Astrocyte (in vitro differentiated cells and primary cell): Measurements from ENCODE around the gene DLG1. TPM values are rescaled to one million over a fixed set of nuclear protein-coding genes. Genes with fewer than 3 reads are reported as not detected.

Experiments
- DNase-seq: peaks from one replicate; pipeline ENCODE4 v3.0.0-alpha.2; 2010; ENCODE audit warnings: low read depth
- FAIRE-seq: peaks from 2 replicates; lab custom pipeline; 2011; peaks lifted over from hg19 to GRCh38; lab: Jason Lieb, UNC
- H2AFZ ChIP-seq: 2 replicates; pipeline ENCODE4 v1.6.0; 2012; ENCODE audit warnings: low read depth, low read length, inconsistent platforms
- H3K27ac ChIP-seq: 2 replicates; pipeline ENCODE4 v1.5.1; 2011; ENCODE audit warnings: low read depth, low read length, inconsistent platforms
- H3K27me3 ChIP-seq: 2 replicates; pipeline ENCODE4 v1.6.0; 2011; ENCODE audit warnings: low read length, inconsistent platforms; ENCODE audit not compliant: insufficient read depth
- H3K36me3 ChIP-seq: 2 replicates; pipeline ENCODE4 v1.5.1; 2011; ENCODE audit warnings: low read length, inconsistent platforms; ENCODE audit not compliant: insufficient read depth
- H3K4me1 ChIP-seq: 2 replicates; pipeline ENCODE4 v1.5.1; 2011; ENCODE audit warnings: low read length, inconsistent platforms; ENCODE audit not compliant: insufficient read depth
- H3K4me2 ChIP-seq: 2 replicates; pipeline ENCODE4 v1.6.0; 2012; ENCODE audit warnings: low read length, inconsistent platforms
- H3K4me3 ChIP-seq: 2 replicates; pipeline ENCODE4 v1.5.1; 2011; ENCODE audit warnings: low read depth, mild to moderate bottlenecking, low read length, inconsistent platforms; ENCODE audit not compliant: insufficient read depth
- H3K79me2 ChIP-seq: 2 replicates; pipeline ENCODE4 v1.6.0; 2012; ENCODE audit warnings: mild to moderate bottlenecking, low read length, inconsistent platforms; ENCODE audit not compliant: insufficient read depth
- H3K9ac ChIP-seq: 2 replicates; pipeline ENCODE4 v1.6.0; 2012; ENCODE audit warnings: mild to moderate bottlenecking, low read length, inconsistent platforms
- H3K9me3 ChIP-seq: 2 replicates; pipeline ENCODE4 v1.5.1; 2012; ENCODE audit warnings: low read depth, mild to moderate bottlenecking, low read length, inconsistent platforms; ENCODE audit not compliant: insufficient read depth
- H4K20me1 ChIP-seq: 2 replicates; pipeline ENCODE4 v1.6.0; 2012; ENCODE audit warnings: low read length, inconsistent platforms; ENCODE audit not compliant: insufficient read depth
- H3K27ac Mint-ChIP-seq: one replicate; pipeline ENCODE4 v1.8.0; 2021; ENCODE audit warnings: mild to moderate bottlenecking, mixed read lengths; ENCODE audit not compliant: unreplicated experiment
- H3K27me3 Mint-ChIP-seq: one replicate; pipeline ENCODE4 v1.8.0; 2021; ENCODE audit warnings: low read depth, mixed read lengths; ENCODE audit not compliant: unreplicated experiment
- H3K36me3 Mint-ChIP-seq: one replicate; pipeline ENCODE4 v1.8.0; 2021; ENCODE audit warnings: low read depth, mixed read lengths; ENCODE audit not compliant: unreplicated experiment
- H3K4me1 Mint-ChIP-seq: one replicate; pipeline ENCODE4 v1.8.0; 2021; ENCODE audit warnings: low read depth, mixed read lengths; ENCODE audit not compliant: unreplicated experiment
- H3K4me3 Mint-ChIP-seq: one replicate; pipeline ENCODE4 v1.8.0; 2021; ENCODE audit warnings: mild to moderate bottlenecking, moderate library complexity, mixed read lengths; ENCODE audit not compliant: unreplicated experiment
- H3K9me3 Mint-ChIP-seq: one replicate; pipeline ENCODE4 v1.8.0; 2021; ENCODE audit warnings: mild to moderate bottlenecking, mixed read lengths; ENCODE audit not compliant: unreplicated experiment
- EZH2 ChIP-seq: IDR thresholded peaks from 2 replicates; pipeline ENCODE4 v1.6.1; 2012; ENCODE audit warnings: mild to moderate bottlenecking, low read length, inconsistent platforms; ENCODE audit not compliant: insufficient read depth
- total RNA-seq: library from RNA; stranded (reverse); gene quantifications from 2 replicates; pipeline ENCODE4 v1.2.1, GENCODE V29; 2021
- TF ChIP-seq, protein P1 (sequence below): IDR thresholded peaks from 2 replicates; pipeline ENCODE4 v1.5.1; 2011; ENCODE audit warnings: low read depth, mild to moderate bottlenecking, inconsistent platforms, low read length, moderate library complexity; ENCODE audit not compliant: insufficient read depth

The DLG1 gene
- total RNA-seq, 1 donor from 2014 or later: 210 TPM

DNA sequence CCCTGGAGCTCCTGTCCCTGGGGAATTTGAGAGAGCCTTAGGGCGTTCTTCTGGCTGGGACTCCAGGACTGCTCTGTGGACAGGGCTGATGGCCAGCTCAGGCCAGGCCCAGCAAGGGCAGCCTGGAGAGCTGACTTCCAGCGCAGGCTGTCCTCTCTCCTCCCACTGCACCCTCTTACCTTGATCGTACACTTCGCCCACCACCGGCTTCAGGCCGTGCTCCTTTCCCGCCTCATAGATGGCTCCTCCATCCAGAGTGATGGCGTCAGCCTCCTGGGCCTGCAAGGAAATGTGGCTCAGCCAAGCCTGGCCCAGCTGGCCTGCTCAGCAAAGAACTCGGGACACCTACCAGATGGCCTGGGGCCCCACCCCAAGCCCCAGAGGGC, 271.9 kb downstream of the DLG1 start:
- peaks cover 11% of the 10 kb centered on the region for H3K27me3 ChIP-seq
- H3K4me1 ChIP-seq: peaks cover 19% of the 10 kb centered on the region
- Mint-ChIP-seq H3K36me3 (peaks cover 9% of the 10 kb centered on the region), H3K27ac (no peak overlapping the region), H3K9me3 (no peaks in the 10 kb centered on the region), H3K4me1 (peaks cover 9% of the 10 kb centered on the region), H3K27me3 (peaks cover 29% of the 10 kb centered on the region), H3K4me3 (no peak overlapping the region)
- H3K4me3 ChIP-seq: no peak overlapping the region
- H3K4me2 ChIP-seq: no peak overlapping the region
- H3K9ac ChIP-seq: no peak overlapping the region
- TF ChIP-seq, protein P1, sequence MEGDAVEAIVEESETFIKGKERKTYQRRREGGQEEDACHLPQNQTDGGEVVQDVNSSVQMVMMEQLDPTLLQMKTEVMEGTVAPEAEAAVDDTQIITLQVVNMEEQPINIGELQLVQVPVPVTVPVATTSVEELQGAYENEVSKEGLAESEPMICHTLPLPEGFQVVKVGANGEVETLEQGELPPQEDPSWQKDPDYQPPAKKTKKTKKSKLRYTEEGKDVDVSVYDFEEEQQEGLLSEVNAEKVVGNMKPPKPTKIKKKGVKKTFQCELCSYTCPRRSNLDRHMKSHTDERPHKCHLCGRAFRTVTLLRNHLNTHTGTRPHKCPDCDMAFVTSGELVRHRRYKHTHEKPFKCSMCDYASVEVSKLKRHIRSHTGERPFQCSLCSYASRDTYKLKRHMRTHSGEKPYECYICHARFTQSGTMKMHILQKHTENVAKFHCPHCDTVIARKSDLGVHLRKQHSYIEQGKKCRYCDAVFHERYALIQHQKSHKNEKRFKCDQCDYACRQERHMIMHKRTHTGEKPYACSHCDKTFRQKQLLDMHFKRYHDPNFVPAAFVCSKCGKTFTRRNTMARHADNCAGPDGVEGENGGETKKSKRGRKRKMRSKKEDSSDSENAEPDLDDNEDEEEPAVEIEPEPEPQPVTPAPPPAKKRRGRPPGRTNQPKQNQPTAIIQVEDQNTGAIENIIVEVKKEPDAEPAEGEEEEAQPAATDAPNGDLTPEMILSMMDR: no peak
- no peak for TF ChIP-seq EZH2
- H4K20me1 ChIP-seq: no peaks in the 10 kb centered on the region
- no peaks in the 10 kb centered on the region for H3K79me2 ChIP-seq
- no peak overlapping the region for H3K27ac ChIP-seq
- no peaks in the 10 kb centered on the region for H3K9me3 ChIP-seq
- H3K36me3 ChIP-seq: no peaks in the 10 kb centered on the region
- FAIRE-seq: no peak
- no peak overlapping the region for H2AFZ ChIP-seq
- DNase-seq: no peak

DNA sequence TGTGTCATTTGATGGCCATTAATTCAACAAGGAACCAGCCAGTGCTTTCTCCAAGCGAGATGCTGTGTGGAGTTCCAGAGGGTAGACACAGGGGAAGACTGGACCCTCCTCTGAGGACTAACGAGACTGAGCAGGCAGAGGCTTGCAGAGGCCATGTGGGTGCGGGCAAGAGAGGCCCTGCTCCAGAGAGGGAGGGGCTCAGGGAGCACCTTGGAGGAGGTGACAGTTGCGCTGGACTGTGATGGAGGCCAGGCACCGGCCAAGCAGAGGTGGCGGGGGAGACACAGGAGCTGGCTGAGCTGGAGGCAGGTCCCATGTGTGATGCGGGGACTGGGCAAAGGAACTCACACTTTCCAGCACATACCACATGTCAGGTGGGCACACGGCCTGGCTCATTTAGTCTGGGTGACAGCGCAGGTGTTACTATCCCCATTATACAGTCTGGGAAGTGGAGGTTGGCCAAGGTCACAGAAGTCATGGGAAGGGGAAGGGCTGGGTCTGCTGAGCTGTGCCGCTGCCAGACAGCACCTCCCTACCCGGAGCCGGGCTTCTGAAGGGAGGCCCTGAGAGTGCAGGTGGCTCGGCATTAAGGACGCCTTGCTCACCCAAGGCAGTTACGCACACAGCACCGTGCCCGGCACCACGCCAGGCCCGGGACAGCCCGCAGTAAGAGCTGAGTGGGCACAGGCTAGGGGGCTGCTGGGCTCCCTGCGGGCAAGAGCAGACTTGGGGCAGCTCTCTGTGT, 272.5 kb downstream of the DLG1 start:
- no peak for DNase-seq
- no peak overlapping the region for H3K27ac Mint-ChIP-seq
- H3K4me1 ChIP-seq: peaks cover 13% of the 10 kb centered on the region

More for the DNA sequence above, 272.5 kb downstream of the DLG1 start:
- Mint-ChIP-seq H3K4me3 (peak overlapping the region; percentile 64), H3K4me1 (peaks cover 3% of the 10 kb centered on the region), H3K9me3 (no peaks in the 10 kb centered on the region), H3K27me3 (peaks cover 29% of the 10 kb centered on the region), H3K36me3 (peaks cover 9% of the 10 kb centered on the region)
- Histone ChIP-seq H3K4me2 (no peak overlapping the region), H3K4me3 (no peak overlapping the region), H3K36me3 (no peaks in the 10 kb centered on the region), H4K20me1 (no peaks in the 10 kb centered on the region), H3K27me3 (peaks cover 11% of the 10 kb centered on the region), H2AFZ (no peak overlapping the region), H3K79me2 (no peaks in the 10 kb centered on the region), H3K27ac (no peak overlapping the region), H3K9me3 (no peaks in the 10 kb centered on the region), H3K9ac (no peak overlapping the region)
- TF ChIP-seq EZH2: no peak
- TF ChIP-seq, protein P1: no peak
- FAIRE-seq: no peak
